Activated CD4-positive, CD25-positive, alpha-beta regulatory T cell treated with anti-CD3 and anti-CD28 coated beads, Interleukin-2, amount 50 U/mL, for 24 hours (primary cell): ENCODE measurements around the gene CD1D.
"Not testable (repeated sequence)": the region's sequence is repeated elsewhere in the genome, so short reads cannot be mapped to it uniquely, and the experiment has no call there.

ENCODE experiments used
- ATAC-seq, 2 donors: fragments of 150-1000 bp; cut with Tn5 transposase; one replicate each; pipeline ENCODE4 v1.10.0; 2021; ENCODE audit warnings: mild to moderate bottlenecking in 1 of 2, moderate library complexity in 1 of 2

Gene CD1D

GRCh38 chr1:158180741-158181576 is at the start of gene CD1D:
CD1D (plus strand) TSS chr1:158180895; CDS start chr1:158181102, 207 bp downstream.
- ATAC-seq, result peak in 1 of 2 donors; percentile 37

GRCh38 chr1:158131217-158131616 is 49.5 kb upstream of the CD1D start:
- ATAC-seq, result no peak

- no peak for ATAC-seq
Measured at GRCh38 chr1:158140764-158141192, 39.9 kb upstream of the CD1D start.

GRCh38 chr1:158145173-158145719 is 35.4 kb upstream of the CD1D start:
- no peak for ATAC-seq

GRCh38 chr1:158146165-158146564 is 34.5 kb upstream of the CD1D start:
- ATAC-seq, result no peak

GRCh38 chr1:158146739-158147138 is 34.0 kb upstream of the CD1D start:
- no peak for ATAC-seq

- ATAC-seq, result no peak
Measured at GRCh38 chr1:158147401-158147800, 33.3 kb upstream of the CD1D start.

- ATAC-seq, result no peak
Measured at GRCh38 chr1:158147869-158148268, 32.8 kb upstream of the CD1D start.

GRCh38 chr1:158148468-158148867 is 32.2 kb upstream of the CD1D start:
- ATAC-seq, result no peak

- ATAC-seq, result no peak
Measured at GRCh38 chr1:158149175-158149574, 31.5 kb upstream of the CD1D start.

GRCh38 chr1:158149577-158150269 is 31.0 kb upstream of the CD1D start:
- ATAC-seq, result peak; percentile 84 to 93

GRCh38 chr1:158150523-158150922 is 30.2 kb upstream of the CD1D start:
- ATAC-seq, result no peak

GRCh38 chr1:158153179-158153578 is 27.5 kb upstream of the CD1D start:
- ATAC-seq, result no peak

GRCh38 chr1:158153746-158154444 is 26.8 kb upstream of the CD1D start:
- ATAC-seq, result no peak

GRCh38 chr1:158154501-158154900 is 26.2 kb upstream of the CD1D start:
- ATAC-seq, result no peak

GRCh38 chr1:158155673-158156072 is 25.0 kb upstream of the CD1D start:
- ATAC-seq, result no peak

GRCh38 chr1:158159597-158159996 is 21.1 kb upstream of the CD1D start:
- no peak for ATAC-seq

- ATAC-seq, result no peak
Measured at GRCh38 chr1:158161446-158161845, 19.2 kb upstream of the CD1D start.

GRCh38 chr1:158163000-158163947 is 17.4 kb upstream of the CD1D start:
- ATAC-seq, result peak; percentile 44 to 53

- ATAC-seq, result no peak
Measured at GRCh38 chr1:158169105-158169504, 11.6 kb upstream of the CD1D start.

- ATAC-seq, result not testable (repeated sequence)
Measured at GRCh38 chr1:158175915-158176314, 4.8 kb upstream of the CD1D start.

- ATAC-seq, result no peak
Measured at GRCh38 chr1:158176399-158176798, 4.3 kb upstream of the CD1D start.
